ENCODE data around the gene KRTAP1-5. TPM values are rescaled to one million over a fixed set of nuclear protein-coding genes. Genes with fewer than 3 reads are reported as not detected.

The KRTAP1-5 gene
- total RNA-seq, 4 donors from 2014 or later, result not detected

- H3K36me3 ChIP-seq, result no peaks in the 10 kb centered on the region
- no peak for DNase-seq
- intact Hi-C loops (cut with DNase I; ENCODE audit: low total_unique reads), result no loop called here
- TF ChIP-seq POLR2A (IDR thresholded peaks at IDR 0.05), result no peak
- no peak for TF ChIP-seq CTCF (IDR thresholded peaks at IDR 0.05)
- H3K9me3 ChIP-seq, result no peaks in the 10 kb centered on the region
- no peak overlapping the region for H3K27ac ChIP-seq
- H3K27me3 ChIP-seq, result no peaks in the 10 kb centered on the region
- H3K4me1 ChIP-seq, result no peaks in the 10 kb centered on the region
- no peak overlapping the region for H3K4me3 ChIP-seq
Observed at GRCh38 chr17:40981115-40981514, 45.9 kb downstream of the KRTAP1-5 start.

- peak in 1 of 2 donors; percentile 28 for DNase-seq
- Histone ChIP-seq H3K4me3 (no peak overlapping the region), H3K36me3 (no peaks in the 10 kb centered on the region), H3K9me3 (no peaks in the 10 kb centered on the region), H3K27me3 (no peaks in the 10 kb centered on the region), H3K27ac (no peak overlapping the region), H3K4me1 (no peaks in the 10 kb centered on the region)
- TF ChIP-seq POLR2A (IDR thresholded peaks at IDR 0.05), result no peak
- TF ChIP-seq CTCF (IDR thresholded peaks at IDR 0.05), result no peak
- intact Hi-C loops (cut with DNase I; ENCODE audit: low total_unique reads), result no loop called here
Observed at GRCh38 chr17:40980596-40980995, 46.4 kb downstream of the KRTAP1-5 start.

- Histone ChIP-seq H3K4me3 (no peak overlapping the region), H3K27me3 (no peaks in the 10 kb centered on the region), H3K36me3 (no peaks in the 10 kb centered on the region), H3K27ac (no peak overlapping the region), H3K4me1 (no peaks in the 10 kb centered on the region), H3K9me3 (no peaks in the 10 kb centered on the region)
- TF ChIP-seq POLR2A (IDR thresholded peaks at IDR 0.05) (no peak), CTCF (IDR thresholded peaks at IDR 0.05) (no peak)
- intact Hi-C loops (cut with DNase I; ENCODE audit: low total_unique reads), result no loop called here
- no peak for DNase-seq
Observed at GRCh38 chr17:40980117-40980516, 46.9 kb downstream of the KRTAP1-5 start.

- no peaks in the 10 kb centered on the region for H3K9me3 ChIP-seq
- no peaks in the 10 kb centered on the region for H3K4me1 ChIP-seq
- no peak for DNase-seq
- intact Hi-C loops (cut with DNase I; ENCODE audit: low total_unique reads), result no loop called here
- no peak overlapping the region for H3K27ac ChIP-seq
- no peaks in the 10 kb centered on the region for H3K36me3 ChIP-seq
- TF ChIP-seq POLR2A (IDR thresholded peaks at IDR 0.05) (no peak), CTCF (IDR thresholded peaks at IDR 0.05) (no peak)
- no peaks in the 10 kb centered on the region for H3K27me3 ChIP-seq
- H3K4me3 ChIP-seq, result no peak overlapping the region
Observed at GRCh38 chr17:40978575-40979151, 48.3 kb downstream of the KRTAP1-5 start.

Small RNA genes lying within 50 kb of the gene (small RNA-seq; reads per million reads assigned to genes)
- not detected for gene KRTAP3-4P

Other genes with a start within 250 kb of the KRTAP1-5 start
- gene KRT27, start 244.7 kb downstream of the KRTAP1-5 start, total RNA-seq, result not detected
- gene KRT28, start 227.2 kb downstream of the KRTAP1-5 start, total RNA-seq, result not detected
- gene KRT10, start 204.6 kb downstream of the KRTAP1-5 start, total RNA-seq, result 10 to 100 TPM in 2 of 4 donors, 1 to 10 TPM in 1, not detected in 1; 6.9 to 47.1 (median 39.8) TPM
- not detected for gene KRT12, start 160.0 kb downstream of the KRTAP1-5 start, total RNA-seq
- gene KRT20, start 142.0 kb downstream of the KRTAP1-5 start, total RNA-seq, result under 1 TPM in 3 of 4 donors, not detected in 1; 0.26 to 0.83 (median 0.29) TPM
- gene KRT23, start 89.6 kb downstream of the KRTAP1-5 start, total RNA-seq, result 1 to 10 TPM in 1 of 4 donors, under 1 TPM in 1, not detected in 2; 0.79 to 3.1 TPM
- gene KRT39, start 60.3 kb downstream of the KRTAP1-5 start, total RNA-seq, result not detected
- gene KRT40, start 42.9 kb downstream of the KRTAP1-5 start, total RNA-seq, result under 1 TPM in 1 of 4 donors, not detected in 3; 0.21 TPM
- not detected for gene KRTAP3-3, start 33.0 kb downstream of the KRTAP1-5 start, total RNA-seq
- not detected for gene KRTAP3-2, start 27.3 kb downstream of the KRTAP1-5 start, total RNA-seq
- not detected for gene KRTAP3-1, start 18.1 kb downstream of the KRTAP1-5 start, total RNA-seq
- not detected for gene KRTAP1-4, start 3.0 kb upstream of the KRTAP1-5 start, total RNA-seq
- not detected for gene KRTAP1-3, start 7.7 kb upstream of the KRTAP1-5 start, total RNA-seq
- not detected for gene KRTAP1-1, start 14.2 kb upstream of the KRTAP1-5 start, total RNA-seq
- not detected for gene KRTAP2-1, start 20.1 kb upstream of the KRTAP1-5 start, total RNA-seq
- gene KRTAP2-2, start 28.0 kb upstream of the KRTAP1-5 start, total RNA-seq, result not detected
- gene KRTAP2-3, start 32.9 kb upstream of the KRTAP1-5 start, total RNA-seq, result not detected
- not detected for gene KRTAP2-4, start 38.7 kb upstream of the KRTAP1-5 start, total RNA-seq
- gene KRTAP4-7, start 56.9 kb upstream of the KRTAP1-5 start, total RNA-seq, result not detected
- not detected for gene KRTAP4-8, start 70.9 kb upstream of the KRTAP1-5 start, total RNA-seq
- gene KRTAP4-16, start 75.0 kb upstream of the KRTAP1-5 start, total RNA-seq, result not detected
- not detected for gene KRTAP4-9, start 78.2 kb upstream of the KRTAP1-5 start, total RNA-seq
- gene KRTAP4-11, start 91.2 kb upstream of the KRTAP1-5 start, total RNA-seq, result not detected
- gene KRTAP4-12, start 97.0 kb upstream of the KRTAP1-5 start, total RNA-seq, result not detected
- not detected for gene KRTAP4-6, start 113.3 kb upstream of the KRTAP1-5 start, total RNA-seq
- not detected for gene KRTAP4-5, start 122.6 kb upstream of the KRTAP1-5 start, total RNA-seq
- not detected for gene KRTAP4-4, start 133.5 kb upstream of the KRTAP1-5 start, total RNA-seq
- gene KRTAP4-3, start 141.0 kb upstream of the KRTAP1-5 start, total RNA-seq, result not detected
- gene KRTAP4-2, start 151.0 kb upstream of the KRTAP1-5 start, total RNA-seq, result not detected
- not detected for gene KRTAP4-1, start 157.7 kb upstream of the KRTAP1-5 start, total RNA-seq
- not detected for gene KRTAP9-1, start 162.7 kb upstream of the KRTAP1-5 start, total RNA-seq
- gene KRTAP9-2, start 199.4 kb upstream of the KRTAP1-5 start, total RNA-seq, result not detected
- gene KRTAP9-3, start 205.2 kb upstream of the KRTAP1-5 start, total RNA-seq, result not detected
- gene KRTAP9-8, start 210.8 kb upstream of the KRTAP1-5 start, total RNA-seq, result not detected
- gene KRTAP9-4, start 222.5 kb upstream of the KRTAP1-5 start, total RNA-seq, result not detected
- not detected for gene KRTAP9-9, start 228.2 kb upstream of the KRTAP1-5 start, total RNA-seq
- not detected for gene KRTAP9-6, start 238.2 kb upstream of the KRTAP1-5 start, total RNA-seq
- gene KRTAP9-7, start 248.5 kb upstream of the KRTAP1-5 start, total RNA-seq, result not detected

Data from uterus (tissue), 4 donors.